Measurements from ENCODE around the gene CLSTN1.

CLSTN1 gene

DNA sequence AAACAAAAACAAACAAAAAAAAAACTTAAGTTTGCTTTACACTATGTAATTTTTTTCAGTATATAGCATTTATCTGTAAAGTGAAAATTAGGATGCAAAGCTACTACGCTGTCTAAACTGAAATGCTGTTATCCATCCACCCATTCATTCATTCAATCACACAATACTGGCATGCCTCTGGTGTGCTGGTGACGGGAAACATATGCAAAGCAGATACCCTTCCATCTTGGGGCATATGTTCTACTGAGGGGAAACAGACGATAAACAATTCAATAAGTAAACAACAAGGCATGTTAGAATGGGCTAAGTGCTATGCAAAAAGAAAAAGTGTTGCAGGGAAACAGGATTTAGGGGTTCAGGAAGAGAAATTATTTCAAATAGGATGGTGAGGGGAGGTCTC is 3.2 kb downstream of the CLSTN1 start:
- Histone ChIP-seq H3K9ac (ENCODE audit: low read length) (peak overlapping the region; percentile 98), H3K27ac (ENCODE audit: low read depth, low read length, poor library complexity, severe bottlenecking) (peak overlapping the region; percentile 75), H3K79me2 (ENCODE audit: insufficient read depth, low read length) (peaks cover 77% of the 10 kb centered on the region), H3K4me1 (ENCODE audit: insufficient read depth, low read length, severe bottlenecking) (peaks cover 76% of the 10 kb centered on the region), H2AFZ (ENCODE audit: low read length) (no peak overlapping the region), H3K9me2 (ENCODE audit: low read depth, low read length) (no peaks in the 10 kb centered on the region), H4K20me1 (ENCODE audit: insufficient read depth, low read length) (no peaks in the 10 kb centered on the region), H3K36me3 (ENCODE audit: insufficient read depth, low read length) (peaks cover 27% of the 10 kb centered on the region), H3K9me3 (ENCODE audit: low read length) (no peaks in the 10 kb centered on the region), H3K4me2 (ENCODE audit: low read length) (peak overlapping the region; percentile 85), H3K4me3 (ENCODE audit: low read depth, low read length, poor library complexity, severe bottlenecking) (peak overlapping the region; percentile 99), H3F3A (ENCODE audit: insufficient read depth, low read length) (no peaks in the 10 kb centered on the region), H3K27me3 (ENCODE audit: insufficient read depth, low read length) (no peaks in the 10 kb centered on the region)
- TF ChIP-seq EZH2 (IDR thresholded peaks at IDR 0.05; ENCODE audit: borderline replicate concordance, low read length): no peak
- TF ChIP-seq, protein P1, sequence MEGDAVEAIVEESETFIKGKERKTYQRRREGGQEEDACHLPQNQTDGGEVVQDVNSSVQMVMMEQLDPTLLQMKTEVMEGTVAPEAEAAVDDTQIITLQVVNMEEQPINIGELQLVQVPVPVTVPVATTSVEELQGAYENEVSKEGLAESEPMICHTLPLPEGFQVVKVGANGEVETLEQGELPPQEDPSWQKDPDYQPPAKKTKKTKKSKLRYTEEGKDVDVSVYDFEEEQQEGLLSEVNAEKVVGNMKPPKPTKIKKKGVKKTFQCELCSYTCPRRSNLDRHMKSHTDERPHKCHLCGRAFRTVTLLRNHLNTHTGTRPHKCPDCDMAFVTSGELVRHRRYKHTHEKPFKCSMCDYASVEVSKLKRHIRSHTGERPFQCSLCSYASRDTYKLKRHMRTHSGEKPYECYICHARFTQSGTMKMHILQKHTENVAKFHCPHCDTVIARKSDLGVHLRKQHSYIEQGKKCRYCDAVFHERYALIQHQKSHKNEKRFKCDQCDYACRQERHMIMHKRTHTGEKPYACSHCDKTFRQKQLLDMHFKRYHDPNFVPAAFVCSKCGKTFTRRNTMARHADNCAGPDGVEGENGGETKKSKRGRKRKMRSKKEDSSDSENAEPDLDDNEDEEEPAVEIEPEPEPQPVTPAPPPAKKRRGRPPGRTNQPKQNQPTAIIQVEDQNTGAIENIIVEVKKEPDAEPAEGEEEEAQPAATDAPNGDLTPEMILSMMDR (IDR thresholded peaks at IDR 0.05; ENCODE audit: low read length): no peak

DNA sequence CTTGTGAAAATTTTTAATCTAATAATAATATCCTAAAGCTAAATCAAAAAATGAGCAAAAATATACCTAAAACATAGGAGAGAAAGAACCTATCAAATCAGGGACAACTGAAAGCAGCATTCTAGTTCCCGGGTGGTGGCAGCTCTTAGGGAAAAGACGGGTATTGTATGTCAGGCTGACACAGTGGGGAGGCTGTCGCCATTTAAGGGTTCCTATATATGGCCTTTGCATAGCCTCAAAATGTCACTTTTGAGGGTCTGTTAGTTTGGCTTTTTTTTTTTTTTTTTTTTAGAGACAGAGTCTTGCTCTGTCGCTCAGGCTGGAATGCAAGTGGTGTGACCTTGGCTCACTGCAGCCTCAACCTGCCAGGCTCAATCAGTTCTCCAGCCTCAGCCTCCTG is 6.0 kb downstream of the CLSTN1 start:
- TF ChIP-seq EZH2 (IDR thresholded peaks at IDR 0.05; ENCODE audit: borderline replicate concordance, low read length): no peak
- TF ChIP-seq, protein P1 (IDR thresholded peaks at IDR 0.05; ENCODE audit: low read length): no peak

GRCh38 chr1:9816199-9816598 is 7.6 kb downstream of the CLSTN1 start:
- peak overlapping the region; percentile 33; the same call in 1 of the 2 replicates for H3K4me2 ChIP-seq (ENCODE audit: low read length)
- no peaks in the 10 kb centered on the region for H3K9me3 ChIP-seq (ENCODE audit: low read length)
- TF ChIP-seq, protein P1 (IDR thresholded peaks at IDR 0.05; ENCODE audit: low read length): no peak
- TF ChIP-seq EZH2 (IDR thresholded peaks at IDR 0.05; ENCODE audit: borderline replicate concordance, low read length): no peak
- H3K27me3 ChIP-seq (ENCODE audit: insufficient read depth, low read length): no peaks in the 10 kb centered on the region
- no peak overlapping the region for H3K4me3 ChIP-seq (ENCODE audit: low read depth, low read length, poor library complexity, severe bottlenecking)
- H3K9me2 ChIP-seq (ENCODE audit: low read depth, low read length): no peaks in the 10 kb centered on the region
- H3K9ac ChIP-seq (ENCODE audit: low read length): no peak overlapping the region
- no peaks in the 10 kb centered on the region for H4K20me1 ChIP-seq (ENCODE audit: insufficient read depth, low read length)
- H3K27ac ChIP-seq (ENCODE audit: low read depth, low read length, poor library complexity, severe bottlenecking): peak overlapping the region; percentile 22
- H2AFZ ChIP-seq (ENCODE audit: low read length): no peak overlapping the region
- peaks cover 98% of the 10 kb centered on the region for H3K79me2 ChIP-seq (ENCODE audit: insufficient read depth, low read length)
- 0 out of 2 replicates have a peak, but pooled peaks cover 3% of the 10 kb centered on the region for H3F3A ChIP-seq (ENCODE audit: insufficient read depth, low read length)
- peaks cover 25% of the 10 kb centered on the region; the same call in 1 of the 2 replicates for H3K36me3 ChIP-seq (ENCODE audit: insufficient read depth, low read length)
- H3K4me1 ChIP-seq (ENCODE audit: insufficient read depth, low read length, severe bottlenecking): peaks cover 100% of the 10 kb centered on the region

More for the DNA sequence above, 6.0 kb downstream of the CLSTN1 start:
- Histone ChIP-seq H3K4me2 (ENCODE audit: low read length) (no peak overlapping the region), H3K9me2 (ENCODE audit: low read depth, low read length) (no peaks in the 10 kb centered on the region), H3K27me3 (ENCODE audit: insufficient read depth, low read length) (no peaks in the 10 kb centered on the region), H3K36me3 (ENCODE audit: insufficient read depth, low read length) (peaks cover 28% of the 10 kb centered on the region), H3K27ac (ENCODE audit: low read depth, low read length, poor library complexity, severe bottlenecking) (peak overlapping the region; percentile 75), H3F3A (ENCODE audit: insufficient read depth, low read length) (0 out of 2 replicates have a peak, but pooled peaks cover 3% of the 10 kb centered on the region), H3K9me3 (ENCODE audit: low read length) (no peaks in the 10 kb centered on the region), H3K9ac (ENCODE audit: low read length) (no peak overlapping the region), H4K20me1 (ENCODE audit: insufficient read depth, low read length) (no peaks in the 10 kb centered on the region), H3K4me1 (ENCODE audit: insufficient read depth, low read length, severe bottlenecking) (peaks cover 90% of the 10 kb centered on the region), H3K79me2 (ENCODE audit: insufficient read depth, low read length) (peaks cover 98% of the 10 kb centered on the region), H3K4me3 (ENCODE audit: low read depth, low read length, poor library complexity, severe bottlenecking) (no peak overlapping the region), H2AFZ (ENCODE audit: low read length) (no peak overlapping the region)

All from OCI-LY1 (cell line).